Calu3 (cell line): ENCODE results near the gene GLUD1. TPM values are rescaled to one million over a fixed set of nuclear protein-coding genes. Genes with fewer than 3 reads are reported as not detected.

ENCODE experiments used
- BruUV-seq: library from RNA; stranded (reverse); fragments of 400-500 nt; replicated peaks from 2 replicates; lab custom pipeline; 2021; lab: Mats Ljungman, UMichigan
- CTCF ChIA-PET: fragments of 300-600 bp; sonication (Branson Sonifier 250); formaldehyde crosslinking; loops from one replicate; lab custom pipeline; 2022; ENCODE audit warnings: antibody characterized with exemption; lab: Charles Lee
- DNase-seq: peaks from one replicate; pipeline ENCODE4 v3.0.0; 2022
- H3K27ac Mint-ChIP-seq: one replicate; pipeline ENCODE4 v1.8.0; 2022; ENCODE audit warnings: mixed read lengths; ENCODE audit not compliant: unreplicated experiment
- H3K27me3 Mint-ChIP-seq: one replicate; pipeline ENCODE4 v1.8.0; 2022; ENCODE audit warnings: mixed read lengths; ENCODE audit not compliant: unreplicated experiment
- H3K36me3 Mint-ChIP-seq: one replicate; pipeline ENCODE4 v1.8.0; 2022; ENCODE audit warnings: mild to moderate bottlenecking, moderate library complexity, mixed read lengths; ENCODE audit not compliant: insufficient read depth, unreplicated experiment
- H3K4me1 Mint-ChIP-seq: one replicate; pipeline ENCODE4 v1.8.0; 2022; ENCODE audit warnings: mild to moderate bottlenecking, low read depth, mixed read lengths; ENCODE audit not compliant: unreplicated experiment
- H3K4me3 Mint-ChIP-seq: one replicate; pipeline ENCODE4 v1.8.0; 2022; ENCODE audit warnings: mild to moderate bottlenecking, low read depth, moderate library complexity, mixed read lengths; ENCODE audit not compliant: unreplicated experiment
- H3K9me3 Mint-ChIP-seq: one replicate; pipeline ENCODE4 v1.8.0; 2022; ENCODE audit warnings: low read depth, mixed read lengths; ENCODE audit not compliant: unreplicated experiment
- CTCF ChIP-seq: fragments of 200-600 bp; IDR thresholded peaks from one replicate; pipeline ENCODE4 v1.8.0; 2022; ENCODE audit warnings: antibody characterized with exemption; ENCODE audit not compliant: unreplicated experiment
- intact Hi-C: fragments of 100-400 bp; cut with micrococcal nuclease; formaldehyde crosslinking; loops from one replicate; pipeline ENCODE4 v1.10.0; 2022; ENCODE audit not compliant: unreplicated experiment
- total RNA-seq: library from RNA; stranded (reverse); gene quantifications from 2 replicates; pipeline ENCODE4 v1.2.3, GENCODE V29; 2022

The GLUD1 gene
- total RNA-seq, 1 experiment from 2014 or later, result 70.8 TPM

- DNase-seq, result no peak
- Mint-ChIP-seq H3K36me3 (peaks cover 24% of the 10 kb centered on the region), H3K27ac (no peak overlapping the region), H3K4me1 (peaks cover 8% of the 10 kb centered on the region), H3K9me3 (no peaks in the 10 kb centered on the region), H3K4me3 (no peak overlapping the region), H3K27me3 (no peaks in the 10 kb centered on the region)
- CTCF ChIA-PET, result no interaction called here
- BruUV-seq, result no TSS peak
- no peak for TF ChIP-seq CTCF
- intact Hi-C loops, result no loop called here
Measured at GRCh38 chr10:87068281-87068680, 26.4 kb downstream of the GLUD1 start.

GRCh38 chr10:87066865-87067264, 27.8 kb downstream of the GLUD1 start:
- CTCF ChIA-PET, result interaction anchor here (0.6 kb wide), 1 partner anchor 22 kb away, joined by 3 read pairs; no protein-coding TSS in a partner anchor
- no TSS peak for BruUV-seq
- no peak overlapping the region for H3K27ac Mint-ChIP-seq
- peaks cover 23% of the 10 kb centered on the region for H3K36me3 Mint-ChIP-seq
- H3K9me3 Mint-ChIP-seq, result no peaks in the 10 kb centered on the region
- intact Hi-C loops, result no loop called here
- H3K4me3 Mint-ChIP-seq, result no peak overlapping the region
- no peak for DNase-seq
- H3K4me1 Mint-ChIP-seq, result peaks cover 8% of the 10 kb centered on the region
- no peaks in the 10 kb centered on the region for H3K27me3 Mint-ChIP-seq
- no peak for TF ChIP-seq CTCF

GRCh38 chr10:87066178-87066577, 28.5 kb downstream of the GLUD1 start:
- no peak overlapping the region for H3K4me3 Mint-ChIP-seq
- H3K36me3 Mint-ChIP-seq, result peaks cover 17% of the 10 kb centered on the region
- peaks cover 8% of the 10 kb centered on the region for H3K4me1 Mint-ChIP-seq
- H3K27ac Mint-ChIP-seq, result no peak overlapping the region
- CTCF ChIA-PET, result interaction anchor here (0.8 kb wide), 1 partner anchor 21 kb away, joined by 3 read pairs; no protein-coding TSS in a partner anchor
- H3K27me3 Mint-ChIP-seq, result no peaks in the 10 kb centered on the region
- intact Hi-C loops, result no loop called here
- no peak for DNase-seq
- BruUV-seq, result no TSS peak
- no peak for TF ChIP-seq CTCF
- H3K9me3 Mint-ChIP-seq, result no peaks in the 10 kb centered on the region

GRCh38 chr10:87064651-87065050, 30.0 kb downstream of the GLUD1 start:
- Mint-ChIP-seq H3K36me3 (peaks cover 17% of the 10 kb centered on the region), H3K4me1 (peaks cover 8% of the 10 kb centered on the region), H3K27ac (no peak overlapping the region), H3K27me3 (no peaks in the 10 kb centered on the region), H3K4me3 (no peak overlapping the region), H3K9me3 (no peaks in the 10 kb centered on the region)
- TF ChIP-seq CTCF, result no peak
- intact Hi-C loops, result no loop called here
- CTCF ChIA-PET, result no interaction called here
- no peak for DNase-seq
- no TSS peak for BruUV-seq
